GM18526 (cell line): ENCODE measurements around the gene PLXND1.

Source experiments
- POLR2A ChIP-seq: IDR thresholded peaks from 3 replicates; pipeline ENCODE4 v1.6.1; 2011; ENCODE audit not compliant: insufficient read length; ENCODE audit errors: extremely low read depth

PLXND1 gene

DNA sequence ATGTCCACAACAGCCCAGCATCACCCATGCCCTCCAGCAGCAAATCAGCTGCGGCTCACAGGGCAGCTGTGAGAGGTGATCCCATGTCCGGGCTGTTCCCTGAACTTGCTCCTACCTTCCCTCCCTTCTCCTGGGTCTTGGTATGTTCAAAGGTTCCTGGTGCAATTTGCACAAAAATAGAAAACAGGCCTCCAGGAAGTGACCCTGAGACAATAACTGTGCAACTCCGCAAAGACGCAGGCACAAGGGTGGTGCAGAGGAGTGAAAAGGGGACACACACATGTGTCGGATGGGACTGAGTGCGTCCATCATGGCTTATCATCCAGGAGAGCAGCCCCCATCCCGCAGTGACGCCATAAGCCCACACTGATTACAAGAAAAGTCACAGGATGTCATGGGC lies 16.3 kb downstream of the PLXND1 start:
- TF ChIP-seq POLR2A = no peak

DNA sequence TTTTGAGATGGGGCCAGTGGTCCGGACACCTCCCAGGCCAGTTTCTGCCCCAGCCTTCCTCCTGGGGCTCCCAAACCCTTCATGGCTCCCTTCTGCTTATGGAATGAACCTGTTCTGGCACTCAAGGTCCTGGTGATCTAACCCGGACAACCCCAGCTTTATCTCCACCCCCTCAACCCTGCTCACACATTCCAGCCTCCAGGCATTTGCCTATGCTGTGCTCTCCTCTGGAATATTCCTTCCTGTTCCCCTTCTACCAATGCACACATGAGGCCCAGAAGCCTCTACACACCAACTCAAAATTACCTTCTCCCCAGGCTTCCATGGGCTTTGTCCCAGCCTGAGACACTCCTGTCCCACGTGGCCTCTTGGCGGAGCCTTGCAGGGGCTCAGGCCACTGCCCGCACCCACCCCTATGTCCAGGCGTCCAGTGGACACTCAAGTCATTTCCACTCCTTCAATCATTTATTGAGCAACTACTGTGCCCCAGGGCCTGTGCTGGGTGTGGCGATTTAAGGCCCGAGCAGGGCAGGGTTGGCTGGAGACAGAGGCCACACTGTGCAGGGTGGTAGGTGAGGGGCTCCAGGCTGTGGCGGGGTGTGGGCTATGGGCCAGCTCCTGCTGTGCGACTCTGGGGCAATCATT lies 18.8 kb downstream of the PLXND1 start:
- TF ChIP-seq POLR2A = no peak

DNA sequence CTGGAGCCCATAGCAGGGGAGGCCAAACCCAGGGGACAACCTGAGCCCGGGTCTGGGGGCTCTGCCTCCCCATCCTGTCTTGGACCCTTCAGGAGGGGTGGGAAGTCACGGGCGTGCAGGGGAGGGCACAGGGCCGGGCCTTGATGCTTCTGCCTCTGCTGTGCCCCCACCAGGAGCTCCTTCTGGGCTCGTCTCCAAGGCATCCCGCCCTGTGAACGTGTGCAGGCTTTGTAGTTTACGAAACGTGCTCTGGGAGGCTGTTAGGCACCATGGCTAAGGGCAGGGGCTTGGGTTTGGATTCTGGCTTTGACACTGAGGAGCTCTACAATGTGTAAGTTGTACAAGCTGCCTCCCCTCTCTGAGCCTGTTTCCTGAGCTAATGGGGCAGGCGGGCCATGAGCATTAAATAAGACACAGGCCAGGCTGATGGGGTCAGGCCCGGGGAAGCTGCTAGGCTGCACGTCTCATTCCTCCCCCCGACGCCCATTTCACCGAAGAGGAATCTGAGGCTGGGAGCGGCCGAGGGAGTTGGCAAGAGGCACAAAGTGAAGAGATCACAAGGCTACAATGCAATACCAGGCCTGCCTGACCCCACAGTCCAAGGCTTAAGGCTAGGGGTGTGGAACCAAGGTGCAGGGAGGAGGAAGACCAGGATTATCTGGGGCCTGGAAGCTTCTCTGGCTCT lies 19.6 kb downstream of the PLXND1 start:
- TF ChIP-seq POLR2A = no peak

DNA sequence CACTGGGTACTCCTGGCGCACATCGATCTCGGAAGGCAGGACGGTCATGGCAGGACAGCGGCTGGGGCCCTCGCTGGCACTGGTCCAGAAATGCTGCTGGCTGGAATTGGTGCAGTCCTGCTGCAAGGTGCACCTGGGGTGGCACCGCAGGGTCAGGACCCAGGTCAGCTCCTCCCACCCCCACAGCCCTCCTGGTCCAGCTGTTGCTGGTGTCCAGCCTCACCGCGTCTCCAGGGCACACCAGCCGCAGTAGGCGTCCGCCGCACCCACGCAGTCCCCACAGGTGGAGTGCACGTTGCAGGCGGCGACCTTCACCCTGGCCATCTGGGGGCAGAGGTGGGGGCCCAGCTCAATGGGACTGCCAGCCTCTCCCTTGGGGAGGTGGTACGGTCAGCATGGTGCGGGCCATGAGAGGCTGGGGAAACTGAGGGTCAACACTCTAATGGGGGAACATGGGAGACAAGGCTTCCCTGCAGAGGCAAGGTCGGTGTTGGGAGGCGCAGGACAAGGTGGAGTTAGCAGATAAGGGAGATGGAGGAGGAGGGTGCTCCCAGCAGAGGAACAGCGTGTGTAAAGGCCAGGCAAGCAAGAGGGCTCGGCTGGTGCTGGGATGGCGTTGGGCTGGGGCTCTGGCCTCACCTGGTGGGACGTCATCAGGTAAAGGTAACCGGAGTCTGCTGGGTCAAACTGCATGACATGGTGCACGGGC lies 20.4 kb downstream of the PLXND1 start:
- no peak for TF ChIP-seq POLR2A

DNA sequence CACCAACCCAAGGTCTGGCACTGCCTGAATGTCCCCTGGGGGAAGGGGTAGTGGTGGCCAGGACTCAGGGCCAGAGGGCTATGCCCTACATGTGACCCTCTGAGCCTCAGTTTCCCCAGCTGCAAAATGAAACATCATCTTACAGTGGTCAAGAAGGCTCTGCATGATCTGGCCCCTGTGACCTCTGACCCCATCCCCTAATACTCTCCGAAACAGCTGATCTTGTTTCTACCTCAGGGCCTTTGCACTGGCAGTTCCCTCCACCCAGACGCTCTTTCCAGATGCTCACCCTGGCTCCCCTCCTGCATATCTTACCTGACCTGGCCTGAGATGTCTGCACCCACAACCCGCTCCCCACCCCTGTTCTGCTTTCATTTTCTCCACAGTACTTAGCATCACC lies 21.8 kb downstream of the PLXND1 start:
- no peak for TF ChIP-seq POLR2A

DNA sequence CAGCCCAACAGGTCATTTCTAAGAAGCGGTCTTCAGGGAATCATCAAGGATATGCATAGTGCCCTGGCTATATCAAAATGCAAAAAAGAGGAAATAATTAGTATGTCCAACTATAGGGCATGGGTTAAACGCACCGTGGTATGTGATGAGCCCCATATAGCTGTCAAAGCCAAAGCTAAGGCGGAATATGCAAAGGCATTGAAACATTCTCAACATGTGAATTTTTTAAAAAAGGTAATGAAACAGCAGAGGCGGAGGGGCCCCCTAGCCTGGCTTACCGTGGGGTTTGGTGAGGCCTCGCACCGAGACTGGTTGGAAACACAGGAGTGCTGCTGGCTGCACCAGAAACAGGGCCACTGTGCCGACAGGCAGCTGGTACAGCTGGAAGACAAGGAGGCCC lies 23.2 kb downstream of the PLXND1 start:
- TF ChIP-seq POLR2A = no peak

DNA sequence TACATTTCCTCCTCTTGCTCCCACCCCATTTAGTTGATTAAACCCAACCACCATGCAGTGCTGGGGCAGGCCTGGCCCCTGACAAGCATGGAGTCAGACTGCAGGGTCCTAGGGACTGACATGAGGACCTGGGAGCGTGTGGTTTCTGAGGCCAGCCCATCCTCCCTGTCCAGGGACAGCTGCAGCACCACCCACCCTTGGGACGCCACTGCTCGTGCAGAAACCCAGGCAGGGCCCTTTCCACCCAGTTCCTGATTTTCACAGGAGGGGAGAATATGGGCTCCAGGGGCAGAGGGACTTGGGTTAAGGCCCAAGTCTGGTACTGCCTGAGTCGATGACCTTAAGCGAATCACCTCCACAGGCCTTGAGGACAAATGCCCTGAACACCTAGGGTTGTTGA lies 23.7 kb downstream of the PLXND1 start:
- no peak for TF ChIP-seq POLR2A

DNA sequence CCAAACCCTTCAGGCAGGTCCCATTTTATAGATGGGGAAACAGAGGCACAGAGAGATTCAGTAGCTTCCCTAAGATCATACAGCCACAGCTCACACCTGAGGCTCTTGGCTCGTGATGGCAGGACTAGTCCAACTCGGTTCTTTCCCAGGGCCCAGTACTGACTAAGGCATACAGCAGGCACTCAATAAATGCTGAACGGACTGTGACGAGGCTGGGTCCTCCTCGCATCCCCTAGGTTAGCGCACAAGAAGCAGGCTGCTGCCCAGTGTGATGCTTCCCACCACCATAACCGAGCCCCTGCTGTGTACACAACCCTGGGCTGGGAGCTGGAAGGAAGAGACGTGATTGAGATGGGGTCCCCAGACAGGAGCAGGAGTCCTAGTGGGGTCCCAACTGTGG lies 24.9 kb downstream of the PLXND1 start:
- no peak for TF ChIP-seq POLR2A

DNA sequence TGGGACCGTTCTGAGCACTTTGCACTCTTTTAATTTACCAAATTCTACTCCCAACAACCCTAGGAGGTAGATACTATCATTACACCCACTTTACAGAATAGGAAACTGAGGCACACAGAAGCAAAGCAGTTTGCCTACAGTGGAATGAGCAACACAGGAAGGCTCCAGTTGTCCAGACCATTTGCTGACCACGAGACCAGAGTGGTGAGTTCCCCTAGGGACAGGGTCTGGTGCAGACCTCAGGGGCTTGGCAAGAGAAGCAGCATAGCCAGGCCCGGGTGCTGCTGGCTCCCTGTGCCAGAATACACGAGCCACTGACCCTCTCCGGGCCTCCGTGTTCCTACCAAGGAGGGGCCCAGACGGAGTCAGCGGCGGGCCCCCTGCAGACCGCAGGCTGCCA lies 26.5 kb downstream of the PLXND1 start:
- no peak for TF ChIP-seq POLR2A

DNA sequence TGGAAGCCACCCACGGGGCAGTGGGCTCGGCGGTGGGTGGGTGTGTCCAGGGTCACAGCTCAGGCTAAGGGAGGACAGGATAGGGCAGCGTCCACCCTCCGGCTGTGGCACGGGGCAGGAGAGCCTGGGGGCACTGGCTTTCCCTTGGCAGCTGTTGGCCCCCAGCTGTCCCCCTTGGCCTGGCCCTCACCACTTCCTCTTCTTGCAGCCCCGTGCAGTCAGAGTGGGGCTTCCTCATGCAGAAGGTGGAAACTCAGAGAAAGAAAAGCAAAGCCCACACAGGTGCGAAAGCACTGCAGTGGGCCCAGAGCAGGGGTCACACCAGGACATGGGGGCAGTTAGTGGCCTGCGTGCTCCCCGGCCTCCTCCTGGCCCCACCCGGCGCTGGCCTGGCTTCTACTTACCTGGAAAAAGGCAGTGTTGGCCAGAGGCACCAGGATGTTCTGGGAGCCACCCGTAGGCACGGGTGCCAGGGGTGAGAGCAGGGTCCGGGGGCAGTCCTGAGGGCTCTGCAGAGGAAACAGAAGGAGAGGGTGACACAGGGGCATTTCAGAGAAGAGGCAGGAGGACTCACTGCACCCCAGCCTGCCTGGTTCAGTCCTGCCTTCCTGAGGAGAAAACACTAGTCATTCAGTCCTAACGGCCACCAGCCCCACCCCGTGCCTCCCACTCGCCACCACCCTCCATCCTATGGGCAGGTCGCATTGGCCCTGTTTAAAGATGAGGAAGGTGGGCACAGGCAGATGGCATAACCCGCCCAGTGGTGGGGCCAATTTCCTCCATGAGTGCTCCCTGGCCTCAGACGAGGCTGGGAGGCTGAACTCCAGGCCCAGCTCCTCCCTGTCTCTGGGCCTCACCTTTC lies 28.3 kb downstream of the PLXND1 start:
- TF ChIP-seq POLR2A = no peak

DNA sequence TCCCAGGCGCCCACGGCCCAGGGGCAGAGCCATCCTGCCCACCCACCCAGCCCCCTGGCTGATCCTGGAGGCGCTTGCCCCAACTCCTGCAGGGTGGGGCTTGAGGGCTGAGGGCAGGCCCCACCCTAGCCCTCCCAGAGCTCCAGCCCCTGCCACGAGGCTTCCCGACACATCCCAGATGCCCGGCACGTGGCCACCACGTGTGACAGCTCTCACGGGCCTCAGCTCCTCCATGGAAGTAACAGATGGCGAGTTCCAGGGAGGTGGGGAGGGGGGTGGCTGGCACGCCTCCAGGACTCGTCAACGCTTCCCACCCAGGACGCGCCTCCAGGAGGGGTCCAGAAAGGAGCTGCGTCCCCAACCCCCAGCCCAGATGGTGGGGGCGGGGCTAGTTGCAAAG lies 29.1 kb downstream of the PLXND1 start:
- no peak for TF ChIP-seq POLR2A

DNA sequence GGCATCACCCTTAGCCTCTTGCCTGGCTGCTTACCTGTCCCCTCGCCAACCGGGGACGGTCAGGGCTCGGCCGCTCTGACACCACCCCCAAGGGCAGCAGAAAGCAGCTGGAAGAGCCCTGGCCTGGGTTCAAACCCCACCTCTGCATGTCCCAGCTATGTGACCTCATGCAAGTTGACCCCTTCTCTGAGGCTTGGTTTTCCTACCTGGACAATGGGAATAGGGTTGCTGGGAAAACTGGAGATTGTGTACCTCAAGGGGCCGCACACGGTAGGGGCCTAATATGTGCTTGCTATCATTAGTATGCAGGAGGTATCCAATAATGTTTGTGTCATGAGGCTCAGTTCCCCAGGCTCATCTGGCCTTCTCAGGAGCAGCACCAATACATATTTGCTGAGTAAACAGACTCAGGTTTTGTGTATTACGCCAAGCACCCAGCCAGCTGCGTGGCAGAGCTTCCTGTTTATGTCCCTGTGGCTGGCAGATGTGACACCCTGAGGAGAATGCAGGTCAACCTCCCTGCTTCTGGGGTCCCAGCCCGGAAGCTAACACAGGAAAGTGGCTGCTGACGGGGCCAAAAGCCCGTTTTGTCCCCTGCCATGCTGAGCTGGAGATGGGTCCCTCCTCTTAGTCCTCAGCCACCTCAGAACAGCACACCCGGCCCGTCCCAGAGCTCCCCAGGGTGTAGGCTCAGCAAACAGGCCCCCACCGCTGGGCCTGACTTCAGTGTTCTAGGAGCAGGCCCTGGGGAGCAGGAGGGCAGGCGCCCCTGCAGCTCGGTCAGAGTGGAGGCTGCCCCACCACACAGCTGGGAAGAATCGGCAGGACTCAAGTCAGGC lies 29.7 kb downstream of the PLXND1 start:
- no peak for TF ChIP-seq POLR2A

DNA sequence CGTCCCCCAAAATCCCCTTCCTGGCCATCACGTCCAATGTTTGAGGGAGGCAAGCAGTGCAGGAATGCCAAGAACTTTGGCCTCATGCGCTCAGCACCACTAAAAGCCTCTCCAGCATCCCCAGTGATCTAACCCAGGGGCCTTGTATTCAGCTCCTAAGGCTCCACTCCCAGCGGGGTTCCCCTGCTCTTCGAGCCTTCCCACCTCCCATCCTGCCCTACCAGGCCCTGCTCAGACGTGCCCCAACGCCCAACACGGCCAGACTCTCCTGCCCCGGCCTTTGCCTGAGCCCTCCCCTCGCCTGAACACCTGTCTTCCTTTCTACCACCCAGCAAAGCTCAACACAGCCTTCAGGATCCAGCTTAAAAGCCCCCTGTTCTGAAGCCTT lies 30.5 kb downstream of the PLXND1 start:
- no peak for TF ChIP-seq POLR2A

DNA sequence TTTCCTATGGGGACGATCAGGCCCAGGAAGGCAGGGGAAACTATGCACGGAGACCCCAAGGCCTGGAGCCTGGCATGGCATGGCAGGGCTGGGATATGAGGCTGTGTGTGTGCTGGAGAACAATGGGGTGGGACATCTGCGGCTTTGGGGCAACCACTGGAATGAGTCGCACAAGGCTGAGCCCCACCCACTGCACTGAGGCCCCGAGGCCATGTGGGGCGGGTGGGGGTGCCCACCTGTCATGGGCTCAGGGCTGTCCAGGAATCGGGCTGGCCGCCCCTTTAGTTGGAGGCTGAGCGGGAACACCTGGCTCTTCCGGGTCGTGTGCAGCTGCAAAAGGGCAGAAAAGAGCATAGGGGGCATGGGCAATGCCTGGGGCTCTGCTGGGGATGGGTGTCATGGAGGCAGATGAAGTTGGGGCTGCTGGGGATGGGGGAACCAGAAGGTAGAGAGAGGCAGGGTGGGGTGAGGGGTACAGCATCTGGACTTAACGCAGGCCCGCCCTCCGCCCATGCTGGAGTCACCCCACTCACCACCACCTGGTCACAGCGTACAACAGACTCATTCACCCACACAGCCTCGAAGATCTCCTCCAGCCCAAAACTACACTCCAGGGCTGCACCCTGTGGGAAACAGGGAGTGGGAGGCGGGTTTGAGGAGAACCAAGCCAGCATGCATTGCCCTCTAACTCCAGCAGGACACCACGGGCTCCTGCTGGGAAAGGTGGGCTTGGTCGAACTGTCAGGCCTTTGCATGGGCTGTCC lies 31.1 kb downstream of the PLXND1 start:
- no peak for TF ChIP-seq POLR2A
